K562 (cell line): ENCODE data around the gene ATF5.
"Not testable (repeated sequence)": the region's sequence is repeated elsewhere in the genome, so short reads cannot be mapped to it uniquely, and the experiment has no call there.

Experiments
- GTF2F1 ChIP-seq: IDR thresholded peaks from 2 replicates; pipeline ENCODE4 v1.6.1; 2011; ENCODE audit warnings: low read depth, low read length, improper control_type of control experiment
- HCFC1 ChIP-seq: IDR thresholded peaks from 2 replicates; pipeline ENCODE4 v1.6.1; 2012; ENCODE audit warnings: low read depth, low read length, improper control_type of control experiment
- NR2C2 ChIP-seq, 2 experiments: fragments of 200-800 bp in 1 of 2; sonication (Bioruptor generic) in 1 of 2; sonication (generic) in 1 of 2; formaldehyde crosslinking in 1 of 2; IDR thresholded peaks; 2 replicates each; pipeline versions ENCODE4 v1.6.1 to v1.8.0; 2016 to 2022; ENCODE audit warnings: mild to moderate bottlenecking in 1 of 2, missing compliant biosample characterization in 1 of 2, missing genetic modification characterization in 1 of 2, missing genetic modification reagents in 1 of 2
- POLR2AphosphoS5 ChIP-seq: IDR thresholded peaks from 2 replicates; pipeline ENCODE4 v1.6.1; 2011; ENCODE audit warnings: mild to moderate bottlenecking, low read depth, low read length, moderate library complexity; ENCODE audit not compliant: control insufficient read depth, insufficient read depth
- TAF1 ChIP-seq: IDR thresholded peaks from 2 replicates; pipeline ENCODE4 v1.6.1; 2011; ENCODE audit warnings: mild to moderate bottlenecking, low read length, moderate library complexity; ENCODE audit not compliant: insufficient read depth, control insufficient read depth, severe bottlenecking; ENCODE audit errors: extremely low read depth
- ZNF24 ChIP-seq: fragments of 450-650 bp; IDR thresholded peaks from 2 replicates; pipeline ENCODE4 v1.6.1; 2016
- TF ChIP-seq, protein P1 (sequence below): sonication (generic); formaldehyde crosslinking; IDR thresholded peaks from 2 replicates; pipeline ENCODE4 v1.9.0; 2022; ENCODE audit warnings: mild to moderate bottlenecking, missing genetic modification reagents
- TF ChIP-seq, protein P2 (sequence below), 2 experiments: fragments of 200-800 bp in 1 of 2; sonication (Bioruptor generic) in 1 of 2; sonication (generic) in 1 of 2; formaldehyde crosslinking in 1 of 2; IDR thresholded peaks in 1 of 2; conservative IDR thresholded peaks in 1 of 2; 2 replicates each; pipeline versions ENCODE4 v1.5.0 to v1.6.1; 2016 to 2020; ENCODE audit warnings: missing compliant biosample characterization in 1 of 2, missing genetic modification characterization in 1 of 2, missing genetic modification reagents in 1 of 2
- TF ChIP-seq, protein P3 (sequence below), 3 experiments: IDR thresholded peaks in 2 of 3; conservative IDR thresholded peaks in 1 of 3; 2 replicates each; pipeline ENCODE4 v1.5.1; 2011 to 2012; ENCODE audit warnings: low read length in 3 of 3, mild to moderate bottlenecking in 3 of 3, control low read depth in 2 of 3, improper control_type of control experiment in 1 of 3, inconsistent platforms in 1 of 3, low read depth in 1 of 3, mixed read lengths in 1 of 3, moderate library complexity in 1 of 3; ENCODE audit not compliant: insufficient read depth in 2 of 3

DNA sequence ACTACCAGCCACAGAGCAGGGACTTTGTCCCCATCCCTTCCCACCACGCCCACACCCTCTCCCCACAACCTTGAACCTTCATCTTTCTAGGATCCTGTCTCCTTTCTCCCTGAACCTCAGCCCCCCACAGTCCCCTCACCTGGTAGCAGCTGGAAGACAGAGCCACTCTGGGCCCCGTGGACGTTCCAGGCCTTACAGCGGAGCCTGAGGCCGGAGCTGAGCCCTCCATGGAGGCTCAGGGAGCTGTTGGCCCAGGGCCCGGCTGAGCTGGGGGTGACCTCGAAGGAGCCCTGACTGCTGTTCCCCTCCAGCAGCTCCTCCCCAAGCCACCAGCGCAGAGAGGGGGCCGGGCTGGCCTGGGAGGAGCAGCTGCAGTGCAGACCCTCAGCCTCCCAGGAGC lies 29.1 kb downstream of the ATF5 start:
- TF ChIP-seq TAF1; HCFC1; NR2C2 (CRISPR knock-in tag; IDR thresholded peaks at IDR 0.05); NR2C2 (tag; IDR thresholded peaks at IDR 0.05); ZNF24; POLR2AphosphoS5; GTF2F1: not testable (repeated sequence)
- TF ChIP-seq, protein P1, sequence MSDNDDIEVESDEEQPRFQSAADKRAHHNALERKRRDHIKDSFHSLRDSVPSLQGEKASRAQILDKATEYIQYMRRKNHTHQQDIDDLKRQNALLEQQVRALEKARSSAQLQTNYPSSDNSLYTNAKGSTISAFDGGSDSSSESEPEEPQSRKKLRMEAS (CRISPR knock-in tag) = not testable (repeated sequence)
- TF ChIP-seq, protein P2, sequence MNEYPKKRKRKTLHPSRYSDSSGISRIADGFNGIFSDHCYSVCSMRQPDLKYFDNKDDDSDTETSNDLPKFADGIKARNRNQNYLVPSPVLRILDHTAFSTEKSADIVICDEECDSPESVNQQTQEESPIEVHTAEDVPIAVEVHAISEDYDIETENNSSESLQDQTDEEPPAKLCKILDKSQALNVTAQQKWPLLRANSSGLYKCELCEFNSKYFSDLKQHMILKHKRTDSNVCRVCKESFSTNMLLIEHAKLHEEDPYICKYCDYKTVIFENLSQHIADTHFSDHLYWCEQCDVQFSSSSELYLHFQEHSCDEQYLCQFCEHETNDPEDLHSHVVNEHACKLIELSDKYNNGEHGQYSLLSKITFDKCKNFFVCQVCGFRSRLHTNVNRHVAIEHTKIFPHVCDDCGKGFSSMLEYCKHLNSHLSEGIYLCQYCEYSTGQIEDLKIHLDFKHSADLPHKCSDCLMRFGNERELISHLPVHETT (CRISPR knock-in tag; conservative IDR thresholded peaks at IDR 0.05 in 1 of 2, IDR thresholded peaks at IDR 0.05 in 1 of 2) = not testable (repeated sequence)
- TF ChIP-seq, protein P3, sequence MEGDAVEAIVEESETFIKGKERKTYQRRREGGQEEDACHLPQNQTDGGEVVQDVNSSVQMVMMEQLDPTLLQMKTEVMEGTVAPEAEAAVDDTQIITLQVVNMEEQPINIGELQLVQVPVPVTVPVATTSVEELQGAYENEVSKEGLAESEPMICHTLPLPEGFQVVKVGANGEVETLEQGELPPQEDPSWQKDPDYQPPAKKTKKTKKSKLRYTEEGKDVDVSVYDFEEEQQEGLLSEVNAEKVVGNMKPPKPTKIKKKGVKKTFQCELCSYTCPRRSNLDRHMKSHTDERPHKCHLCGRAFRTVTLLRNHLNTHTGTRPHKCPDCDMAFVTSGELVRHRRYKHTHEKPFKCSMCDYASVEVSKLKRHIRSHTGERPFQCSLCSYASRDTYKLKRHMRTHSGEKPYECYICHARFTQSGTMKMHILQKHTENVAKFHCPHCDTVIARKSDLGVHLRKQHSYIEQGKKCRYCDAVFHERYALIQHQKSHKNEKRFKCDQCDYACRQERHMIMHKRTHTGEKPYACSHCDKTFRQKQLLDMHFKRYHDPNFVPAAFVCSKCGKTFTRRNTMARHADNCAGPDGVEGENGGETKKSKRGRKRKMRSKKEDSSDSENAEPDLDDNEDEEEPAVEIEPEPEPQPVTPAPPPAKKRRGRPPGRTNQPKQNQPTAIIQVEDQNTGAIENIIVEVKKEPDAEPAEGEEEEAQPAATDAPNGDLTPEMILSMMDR (IDR thresholded peaks at IDR 0.05 in 2 of 3, conservative IDR thresholded peaks at IDR 0.05 in 1 of 3; ENCODE audit: insufficient read depth in 2 of 3, low read depth in 1 of 3, low read length in 3 of 3) = not testable (repeated sequence)
